Karpas-422 (cell line): ENCODE results near the gene BSND. TPM values are rescaled to one million over a fixed set of nuclear protein-coding genes. Genes with fewer than 3 reads are reported as not detected.

ENCODE experiments used
- DNase-seq: peaks from one replicate; pipeline ENCODE4 v3.0.0-alpha.2; 2015
- H2AFZ ChIP-seq: fragments of 200-600 bp; sonication (generic); 2 replicates; pipeline ENCODE4 v1.6.1; 2014; ENCODE audit warnings: antibody characterized with exemption, low read length, mixed read lengths
- H3K27ac ChIP-seq: fragments of 200-600 bp; sonication (generic); 2 replicates; pipeline ENCODE4 v1.5.1; 2014; ENCODE audit warnings: mild to moderate bottlenecking, low read length, moderate library complexity
- H3K27me3 ChIP-seq: fragments of 200-600 bp; sonication (generic); 2 replicates; pipeline ENCODE4 v1.6.1; 2014; ENCODE audit warnings: low read length, mixed read lengths
- H3K36me3 ChIP-seq: fragments of 200-600 bp; sonication (generic); 2 replicates; pipeline ENCODE4 v1.6.1; 2014; ENCODE audit warnings: low read length, mixed read lengths; ENCODE audit not compliant: insufficient read depth
- H3K4me1 ChIP-seq: fragments of 200-600 bp; sonication (generic); 2 replicates; pipeline ENCODE4 v1.6.1; 2014; ENCODE audit warnings: mild to moderate bottlenecking, low read length, mixed read lengths
- H3K4me2 ChIP-seq: fragments of 200-600 bp; sonication (generic); 2 replicates; pipeline ENCODE4 v1.6.1; 2014; ENCODE audit warnings: low read length, low read depth, mild to moderate bottlenecking; ENCODE audit not compliant: poor library complexity, severe bottlenecking
- H3K4me3 ChIP-seq: fragments of 200-600 bp; sonication (generic); 2 replicates; pipeline ENCODE4 v1.5.1; 2014; ENCODE audit warnings: mild to moderate bottlenecking, antibody characterized with exemption, low read length, mixed read lengths
- H3K79me2 ChIP-seq: fragments of 200-600 bp; sonication (generic); 2 replicates; pipeline ENCODE4 v1.6.1; 2014; ENCODE audit warnings: mild to moderate bottlenecking, low read length, mixed read lengths
- H3K9ac ChIP-seq: fragments of 200-600 bp; sonication (generic); 2 replicates; pipeline ENCODE4 v1.6.0; 2014; ENCODE audit warnings: low read length
- H3K9me2 ChIP-seq: fragments of 200-600 bp; sonication (generic), shearing (Covaris generic); replicated peaks from 2 replicates; pipeline ENCODE4 v1.6.0; 2014; ENCODE audit warnings: mild to moderate bottlenecking, low read length, moderate library complexity; ENCODE audit not compliant: insufficient read depth
- H3K9me3 ChIP-seq: fragments of 300-700, 200-600 bp; sonication (generic); 2 replicates; pipeline ENCODE4 v1.6.1; 2014; ENCODE audit warnings: low read length, mixed read lengths
- H4K20me1 ChIP-seq: fragments of 200-600 bp; sonication (generic); 2 replicates; pipeline ENCODE4 v1.6.1; 2014; ENCODE audit warnings: mild to moderate bottlenecking, antibody characterized with exemption, low read length, low read depth; ENCODE audit not compliant: insufficient read depth
- total RNA-seq: library from RNA; depleted of rRNA; stranded (reverse); fragments of >200 nt; shearing (Covaris generic); gene quantifications from 2 replicates; pipeline ENCODE4 v1.2.3, GENCODE V29; 2014; ENCODE audit warnings: low replicate concordance

Gene BSND
- total RNA-seq, 1 experiment from 2014 or later, result not detected

DNA sequence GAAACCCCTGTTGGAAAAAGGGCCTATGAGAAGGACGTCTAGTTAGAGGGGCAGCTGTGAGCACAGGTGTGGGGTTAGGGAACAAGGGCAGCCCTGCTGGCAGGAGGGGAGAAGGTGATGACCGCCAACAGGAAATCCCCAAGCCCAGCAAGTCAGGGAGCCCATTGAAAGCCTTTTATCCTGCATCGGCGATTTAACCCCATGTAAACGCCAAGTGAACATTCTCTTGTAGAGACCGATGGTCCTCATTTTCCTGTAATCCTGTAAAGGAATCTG is 1.1 kb upstream of the BSND start:
- no peak overlapping the region for H3K9ac ChIP-seq
- no peaks in the 10 kb centered on the region for H3K9me3 ChIP-seq
- no peak overlapping the region for H3K4me2 ChIP-seq
- no peaks in the 10 kb centered on the region for H3K9me2 ChIP-seq
- no peak overlapping the region for H3K4me3 ChIP-seq
- no peaks in the 10 kb centered on the region for H3K27me3 ChIP-seq
- no peak overlapping the region for H3K27ac ChIP-seq
- no peak overlapping the region for H2AFZ ChIP-seq
- H4K20me1 ChIP-seq, result no peaks in the 10 kb centered on the region
- peaks cover 8% of the 10 kb centered on the region for H3K4me1 ChIP-seq
- H3K79me2 ChIP-seq, result no peaks in the 10 kb centered on the region
- no peaks in the 10 kb centered on the region for H3K36me3 ChIP-seq
- no peak for DNase-seq

DNA sequence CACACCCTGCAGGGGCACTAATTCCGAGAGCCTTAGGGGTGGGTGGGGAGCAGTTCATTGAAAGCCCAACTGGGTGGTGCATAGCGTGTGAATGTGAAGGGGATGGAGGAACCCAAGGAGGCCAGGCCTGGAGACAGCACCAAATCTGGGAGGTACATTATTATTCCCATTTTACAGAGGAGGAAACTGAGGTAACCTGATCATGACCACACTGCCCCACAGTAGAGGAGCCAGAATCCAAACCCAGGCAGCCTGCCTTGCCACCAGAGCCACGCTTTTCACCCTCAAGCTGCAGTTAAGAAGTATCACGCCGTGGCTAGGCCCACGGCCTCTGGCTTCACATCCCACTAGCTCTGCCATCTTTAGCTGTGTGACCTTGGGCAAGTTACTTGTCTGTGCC is 633 bp upstream of the BSND start:
- Histone ChIP-seq H2AFZ (no peak overlapping the region), H3K9me3 (no peaks in the 10 kb centered on the region), H3K4me2 (no peak overlapping the region), H3K36me3 (no peaks in the 10 kb centered on the region), H3K9me2 (no peaks in the 10 kb centered on the region), H3K4me1 (peaks cover 8% of the 10 kb centered on the region), H4K20me1 (no peaks in the 10 kb centered on the region), H3K27ac (no peak overlapping the region), H3K27me3 (no peaks in the 10 kb centered on the region), H3K4me3 (no peak overlapping the region), H3K79me2 (no peaks in the 10 kb centered on the region), H3K9ac (no peak overlapping the region)
- DNase-seq, result no peak

GRCh38 chr1:55000110-55001085 is 1.7 kb downstream of the BSND start:
- Histone ChIP-seq H3K4me3 (no peak overlapping the region), H4K20me1 (no peaks in the 10 kb centered on the region), H3K27ac (no peak overlapping the region), H2AFZ (no peak overlapping the region), H3K79me2 (no peaks in the 10 kb centered on the region), H3K36me3 (no peaks in the 10 kb centered on the region), H3K9me3 (no peaks in the 10 kb centered on the region), H3K4me2 (no peak overlapping the region), H3K27me3 (no peaks in the 10 kb centered on the region), H3K4me1 (peaks cover 8% of the 10 kb centered on the region), H3K9me2 (no peaks in the 10 kb centered on the region), H3K9ac (no peak overlapping the region)
- no peak for DNase-seq

DNA sequence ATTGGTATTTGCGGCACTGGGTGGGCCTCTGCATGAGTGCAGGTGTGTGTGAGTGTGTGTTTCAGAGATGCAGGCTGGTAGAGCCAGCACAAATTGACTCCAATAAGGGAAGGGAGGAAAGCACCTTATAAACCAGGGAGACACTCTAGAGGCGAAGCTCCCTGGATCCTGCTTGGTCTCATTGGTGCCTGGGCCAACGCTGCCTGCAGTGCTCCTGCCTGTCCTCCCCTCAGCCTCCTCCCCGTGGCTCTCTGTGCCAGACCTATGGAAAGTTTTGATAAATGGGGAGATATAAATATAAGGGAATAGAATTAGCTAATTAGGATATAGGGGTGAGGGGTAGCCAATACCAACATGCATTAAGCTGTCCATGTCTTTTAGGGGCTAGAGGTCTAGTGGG is 2.6 kb downstream of the BSND start:
- H3K9me2 ChIP-seq, result no peaks in the 10 kb centered on the region
- no peak overlapping the region for H3K27ac ChIP-seq
- no peak overlapping the region for H3K4me3 ChIP-seq
- no peak overlapping the region for H2AFZ ChIP-seq
- no peaks in the 10 kb centered on the region for H3K36me3 ChIP-seq
- no peaks in the 10 kb centered on the region for H3K9me3 ChIP-seq
- peaks cover 8% of the 10 kb centered on the region for H3K4me1 ChIP-seq
- H4K20me1 ChIP-seq, result no peaks in the 10 kb centered on the region
- DNase-seq, result no peak
- H3K4me2 ChIP-seq, result no peak overlapping the region
- H3K27me3 ChIP-seq, result no peaks in the 10 kb centered on the region
- no peak overlapping the region for H3K9ac ChIP-seq
- H3K79me2 ChIP-seq, result no peaks in the 10 kb centered on the region

GRCh38 chr1:55002686-55003085 is 4.0 kb downstream of the BSND start:
- Histone ChIP-seq H3K9me2 (no peaks in the 10 kb centered on the region), H4K20me1 (no peaks in the 10 kb centered on the region), H3K27me3 (no peaks in the 10 kb centered on the region), H3K4me3 (no peak overlapping the region), H3K9me3 (no peaks in the 10 kb centered on the region), H3K9ac (no peak overlapping the region), H3K27ac (no peak overlapping the region), H3K4me2 (no peak overlapping the region), H2AFZ (no peak overlapping the region), H3K36me3 (no peaks in the 10 kb centered on the region), H3K79me2 (no peaks in the 10 kb centered on the region), H3K4me1 (peaks cover 8% of the 10 kb centered on the region)
- no peak for DNase-seq

DNA sequence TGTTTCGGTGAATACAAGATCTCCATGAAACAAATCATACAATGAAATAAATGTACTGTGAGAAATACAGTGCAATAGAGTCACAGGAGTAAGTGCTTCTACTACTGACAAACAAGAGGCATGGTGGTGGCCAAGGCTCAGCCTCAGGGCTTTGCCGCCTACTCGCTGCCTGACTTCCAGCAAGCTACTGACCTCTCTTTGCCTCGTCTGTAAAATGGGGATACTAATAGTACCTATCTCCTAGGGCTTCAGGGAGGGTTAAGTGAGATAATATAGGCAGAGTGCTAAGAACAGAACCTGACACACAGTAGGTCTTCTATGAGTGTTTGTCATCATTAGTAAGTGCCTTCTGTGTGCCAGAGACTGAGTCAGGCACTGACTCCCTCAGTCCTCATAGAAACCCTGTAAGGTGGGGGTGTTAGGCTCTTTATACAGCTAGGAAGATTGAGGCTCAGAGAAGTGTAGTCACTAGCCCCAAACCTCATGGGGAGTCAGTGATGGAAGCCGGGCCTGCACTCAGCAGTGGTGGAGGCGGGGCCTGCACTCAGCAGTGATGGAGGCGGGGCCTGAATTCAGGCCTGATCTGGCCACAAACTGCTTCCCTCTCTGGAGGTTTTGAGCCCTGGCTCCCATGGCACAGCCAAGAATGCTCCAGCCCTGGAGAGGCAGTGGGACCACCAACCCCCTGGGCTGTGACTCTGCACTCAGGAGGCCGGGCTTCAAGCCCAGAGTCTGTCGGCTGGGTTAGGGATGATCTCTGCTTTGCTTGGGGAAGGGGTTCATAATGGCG is 6.8 kb downstream of the BSND start:
- H3K4me3 ChIP-seq, result no peak overlapping the region
- H3K79me2 ChIP-seq, result no peaks in the 10 kb centered on the region
- H3K4me1 ChIP-seq, result no peaks in the 10 kb centered on the region
- no peak overlapping the region for H3K4me2 ChIP-seq
- no peak overlapping the region for H3K9ac ChIP-seq
- H3K36me3 ChIP-seq, result no peaks in the 10 kb centered on the region
- no peak overlapping the region for H2AFZ ChIP-seq
- no peak overlapping the region for H3K27ac ChIP-seq
- peak; percentile 57 for DNase-seq
- no peaks in the 10 kb centered on the region for H3K27me3 ChIP-seq
- H4K20me1 ChIP-seq, result no peaks in the 10 kb centered on the region
- H3K9me2 ChIP-seq, result no peaks in the 10 kb centered on the region
- H3K9me3 ChIP-seq, result no peaks in the 10 kb centered on the region

DNA sequence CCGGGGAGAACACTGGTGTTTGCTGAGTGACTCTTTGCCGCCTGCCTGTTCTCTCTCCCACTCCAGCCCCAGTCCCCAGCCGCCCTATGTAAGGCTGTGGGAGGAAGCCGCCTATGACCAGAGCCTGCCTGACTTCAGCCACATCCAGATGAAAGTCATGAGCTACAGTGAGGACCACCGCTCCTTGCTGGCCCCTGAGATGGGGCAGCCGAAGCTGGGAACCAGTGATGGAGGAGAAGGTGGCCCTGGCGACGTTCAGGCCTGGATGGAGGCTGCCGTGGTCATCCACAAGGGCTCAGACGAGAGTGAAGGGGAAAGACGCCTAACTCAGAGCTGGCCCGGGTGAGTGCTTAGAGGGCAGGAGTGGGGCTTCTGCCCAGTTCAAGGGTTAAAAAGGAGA is 8.2 kb downstream of the BSND start:
- Histone ChIP-seq H3K27me3 (no peaks in the 10 kb centered on the region), H3K4me1 (no peaks in the 10 kb centered on the region), H2AFZ (no peak overlapping the region), H3K79me2 (no peaks in the 10 kb centered on the region), H3K4me3 (no peak overlapping the region), H3K9me3 (no peaks in the 10 kb centered on the region), H3K9ac (no peak overlapping the region), H3K27ac (no peak overlapping the region), H3K36me3 (no peaks in the 10 kb centered on the region), H3K4me2 (no peak overlapping the region), H4K20me1 (no peaks in the 10 kb centered on the region), H3K9me2 (no peaks in the 10 kb centered on the region)
- DNase-seq, result no peak

GRCh38 chr1:55007625-55008024 is 8.9 kb downstream of the BSND start:
- Histone ChIP-seq H3K9me3 (no peaks in the 10 kb centered on the region), H3K27ac (no peak overlapping the region), H3K79me2 (no peaks in the 10 kb centered on the region), H3K4me1 (no peaks in the 10 kb centered on the region), H3K36me3 (no peaks in the 10 kb centered on the region), H3K4me2 (no peak overlapping the region), H3K9ac (no peak overlapping the region), H3K9me2 (no peaks in the 10 kb centered on the region), H2AFZ (no peak overlapping the region), H3K4me3 (no peak overlapping the region), H4K20me1 (no peaks in the 10 kb centered on the region), H3K27me3 (no peaks in the 10 kb centered on the region)
- no peak for DNase-seq
